Mesodermal cell (in vitro differentiated cells): Measurements from ENCODE around the gene MTTP.

Source experiments
- H3K27ac ChIP-seq: 2 replicates; pipeline ENCODE4 v1.7.0; 2013; ENCODE audit warnings: mild to moderate bottlenecking, low read depth, low read length, moderate library complexity; ENCODE audit not compliant: severe bottlenecking
- H3K36me3 ChIP-seq: 2 replicates; pipeline ENCODE4 v1.7.1; 2013; ENCODE audit warnings: mild to moderate bottlenecking, low read length, moderate library complexity; ENCODE audit not compliant: control insufficient read depth, insufficient read depth
- H3K4me1 ChIP-seq: one replicate; pipeline ENCODE4 v1.7.1; 2013; ENCODE audit warnings: mild to moderate bottlenecking, low read length; ENCODE audit not compliant: insufficient read depth, control insufficient read depth, poor library complexity, severe bottlenecking
- H3K4me3 ChIP-seq: 2 replicates; pipeline ENCODE4 v1.7.0; 2013; ENCODE audit warnings: low read length, control low read depth, mild to moderate bottlenecking; ENCODE audit not compliant: insufficient read depth, poor library complexity, severe bottlenecking; ENCODE audit errors: extremely low read depth
- H3K9me3 ChIP-seq: 2 replicates; pipeline ENCODE4 v1.7.1; 2013; ENCODE audit warnings: mild to moderate bottlenecking, low read length, moderate library complexity; ENCODE audit not compliant: control insufficient read depth
- whole genome bisulfite sequencing, 2 experiments: methylation state at CpG; one replicate each; pipeline ENCODE4 v1.1.5; 2013; ENCODE audit warnings: missing lambda C conversion rate in 2 of 2; ENCODE audit not compliant: insufficient coverage in 2 of 2; 5-methylcytosine and 5-hydroxymethylcytosine counted together

Gene MTTP

DNA sequence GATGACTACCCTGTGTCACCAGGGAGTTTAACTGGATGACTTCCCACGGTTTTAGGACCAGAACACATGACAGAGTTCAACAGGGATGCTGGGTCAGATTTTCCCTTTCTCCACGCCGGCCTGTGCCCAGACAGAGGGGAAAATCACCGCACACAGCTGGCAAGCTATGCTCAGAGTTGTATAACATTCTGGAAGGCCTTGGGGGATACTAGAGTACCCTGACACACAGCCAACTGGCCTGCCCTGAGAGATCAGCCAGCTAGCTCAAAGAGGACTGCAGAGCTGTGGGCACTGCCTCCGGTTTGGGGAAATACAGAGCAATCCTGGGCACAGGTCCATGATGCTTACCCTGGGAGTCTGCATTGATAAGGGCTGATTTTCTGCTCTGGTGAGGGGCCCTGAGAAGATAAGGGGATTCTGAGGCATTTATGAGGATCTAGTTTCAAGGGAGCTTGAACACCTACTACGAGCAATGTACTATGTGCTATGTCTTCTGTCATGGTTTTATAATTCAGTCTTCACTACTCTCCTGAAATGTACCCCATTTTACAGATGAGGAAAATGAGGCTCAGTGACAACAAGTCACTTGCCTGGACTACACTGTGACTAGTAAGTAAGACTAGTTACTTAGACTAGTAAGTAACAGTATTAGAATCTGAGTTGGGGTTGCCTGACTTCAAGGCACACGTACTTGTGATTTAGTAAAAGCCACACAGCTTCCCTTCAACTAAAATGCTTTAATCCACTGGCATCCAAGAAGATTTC, 68.3 kb downstream of the MTTP start:
- Histone ChIP-seq H3K9me3 (no peaks in the 10 kb centered on the region), H3K27ac (peak overlapping the region; percentile 17), H3K36me3 (no peaks in the 10 kb centered on the region), H3K4me3 (no peak overlapping the region), H3K4me1 (no peaks in the 10 kb centered on the region)
- WGBS, 2 experiments = 80 to 86% methylated on average over 4 to 5 of the region's 7 CpGs

DNA sequence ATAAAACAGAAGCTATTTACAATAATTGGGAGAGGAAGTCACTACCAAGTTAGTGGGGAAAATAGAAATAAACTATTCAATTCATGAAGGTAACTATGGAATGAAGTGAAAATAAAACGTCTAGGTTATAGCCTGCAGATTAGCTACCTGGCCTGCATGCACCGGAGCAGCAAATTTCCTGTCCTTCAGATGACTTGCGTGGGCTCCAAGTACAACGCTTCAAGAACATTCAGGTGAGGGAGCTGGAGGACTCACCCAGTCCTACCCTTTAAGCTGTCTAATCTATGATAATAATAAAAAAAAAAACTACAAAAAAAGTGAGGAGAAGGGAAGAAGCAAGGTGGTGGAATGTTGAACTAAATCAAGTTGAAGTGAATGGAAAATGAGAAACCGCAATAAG, 69.8 kb downstream of the MTTP start:
- no peaks in the 10 kb centered on the region for H3K9me3 ChIP-seq
- no peak overlapping the region for H3K27ac ChIP-seq
- H3K4me3 ChIP-seq = no peak overlapping the region
- H3K4me1 ChIP-seq = no peaks in the 10 kb centered on the region
- no peaks in the 10 kb centered on the region for H3K36me3 ChIP-seq
- WGBS, 2 experiments = 29 to 52% methylated on average over 1 to 4 of the region's 5 CpGs

DNA sequence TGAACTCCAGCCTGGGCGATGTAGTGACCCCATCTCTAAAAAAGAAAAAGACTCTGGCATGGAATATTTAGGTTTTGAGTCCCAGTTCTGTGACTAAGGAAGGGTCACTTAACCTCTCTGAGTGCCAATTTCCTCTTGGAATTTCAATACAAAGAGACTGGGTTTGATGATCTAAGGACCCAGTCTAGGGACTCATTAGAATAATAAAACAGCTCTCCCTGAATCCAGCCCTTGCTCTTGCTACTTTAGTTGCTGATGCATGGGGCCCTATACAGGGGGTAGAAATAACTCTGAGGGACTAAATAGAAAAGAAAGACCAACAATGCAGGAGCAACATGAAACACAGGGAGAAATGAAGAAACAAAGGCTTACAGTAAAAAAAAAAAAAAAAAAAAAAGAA, 70.4 kb downstream of the MTTP start:
- Histone ChIP-seq H3K27ac (no peak overlapping the region), H3K36me3 (no peaks in the 10 kb centered on the region), H3K9me3 (no peaks in the 10 kb centered on the region), H3K4me1 (no peaks in the 10 kb centered on the region), H3K4me3 (no peak overlapping the region)
- WGBS, 2 experiments = no CpG with 5 or more reads among the region's 1 CpG

DNA sequence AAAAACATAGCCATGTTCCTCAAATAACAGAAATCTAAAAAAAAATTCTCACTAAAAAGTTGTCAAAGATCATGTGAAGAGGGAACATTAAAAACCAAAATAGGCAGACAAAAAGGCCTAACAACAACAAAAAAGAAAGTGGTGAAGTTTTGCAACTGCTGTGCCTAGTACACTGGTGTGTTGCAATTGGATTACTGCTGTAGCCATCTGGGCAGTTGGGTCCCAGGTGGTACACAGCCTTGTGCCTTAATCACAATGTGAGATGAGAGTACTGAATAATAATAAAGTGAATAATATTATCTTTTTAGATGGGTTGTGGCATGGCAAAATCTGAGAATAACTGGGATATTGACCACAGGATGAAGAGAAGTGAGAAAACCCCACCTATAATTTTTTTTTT, 71.0 kb downstream of the MTTP start:
- H3K27ac ChIP-seq = no peak overlapping the region
- H3K36me3 ChIP-seq = no peaks in the 10 kb centered on the region
- H3K4me3 ChIP-seq = no peak overlapping the region
- no peaks in the 10 kb centered on the region for H3K4me1 ChIP-seq
- no peaks in the 10 kb centered on the region for H3K9me3 ChIP-seq

DNA sequence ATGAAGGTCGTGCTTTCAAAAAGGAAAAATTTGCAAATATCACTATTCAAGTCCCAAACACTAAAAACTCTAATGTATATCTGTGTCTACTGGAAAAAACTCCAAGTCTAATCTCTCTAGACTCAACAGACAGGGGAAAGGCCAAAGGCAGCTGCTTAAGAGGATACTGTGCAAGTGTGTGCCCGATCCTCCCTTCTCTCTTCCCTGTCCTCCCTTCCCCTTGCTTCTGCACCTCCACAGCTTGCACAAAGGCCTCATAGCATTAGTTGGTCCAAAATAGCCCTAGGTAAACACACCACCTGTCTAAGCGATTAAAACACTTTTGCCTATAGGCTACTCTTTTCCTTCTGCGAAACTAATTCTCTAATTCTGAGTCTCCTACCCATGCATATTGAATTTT, 72.4 kb downstream of the MTTP start:
- no peaks in the 10 kb centered on the region for H3K9me3 ChIP-seq
- 83 to 95% methylated on average over 2 to 3 of the region's 4 CpGs for WGBS, 2 experiments
- no peak overlapping the region for H3K4me3 ChIP-seq

DNA sequence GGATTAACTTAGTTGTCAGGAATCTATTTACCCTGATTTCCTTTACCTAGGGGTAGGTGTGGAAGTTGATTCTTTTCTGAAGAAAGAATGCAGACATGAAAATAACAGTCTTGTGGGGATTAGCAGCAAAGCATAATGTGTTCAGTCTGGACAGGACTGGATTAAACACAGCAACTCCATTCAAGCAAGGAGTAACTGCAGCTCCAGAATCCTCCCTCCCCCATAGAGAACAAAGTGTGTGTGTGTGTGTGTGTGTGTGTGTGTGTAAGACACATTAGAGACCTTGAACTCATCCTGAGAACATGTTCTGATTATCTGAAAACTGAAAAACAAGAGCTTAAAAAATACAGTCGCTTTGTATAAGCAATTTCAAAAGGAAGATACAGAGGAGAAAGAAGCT, 73.7 kb downstream of the MTTP start:
- H3K36me3 ChIP-seq = no peaks in the 10 kb centered on the region
- 100% methylated on average over 1 of the region's 1 CpG; no CpG with 5 or more reads in 1 of the 2 experiments for WGBS, 2 experiments
- no peaks in the 10 kb centered on the region for H3K4me1 ChIP-seq
- H3K4me3 ChIP-seq = no peak overlapping the region
- H3K9me3 ChIP-seq = no peaks in the 10 kb centered on the region
- no peak overlapping the region for H3K27ac ChIP-seq

More for the DNA sequence above, 72.4 kb downstream of the MTTP start:
- no peak overlapping the region for H3K27ac ChIP-seq
- H3K4me1 ChIP-seq = no peaks in the 10 kb centered on the region
- H3K36me3 ChIP-seq = no peaks in the 10 kb centered on the region

DNA sequence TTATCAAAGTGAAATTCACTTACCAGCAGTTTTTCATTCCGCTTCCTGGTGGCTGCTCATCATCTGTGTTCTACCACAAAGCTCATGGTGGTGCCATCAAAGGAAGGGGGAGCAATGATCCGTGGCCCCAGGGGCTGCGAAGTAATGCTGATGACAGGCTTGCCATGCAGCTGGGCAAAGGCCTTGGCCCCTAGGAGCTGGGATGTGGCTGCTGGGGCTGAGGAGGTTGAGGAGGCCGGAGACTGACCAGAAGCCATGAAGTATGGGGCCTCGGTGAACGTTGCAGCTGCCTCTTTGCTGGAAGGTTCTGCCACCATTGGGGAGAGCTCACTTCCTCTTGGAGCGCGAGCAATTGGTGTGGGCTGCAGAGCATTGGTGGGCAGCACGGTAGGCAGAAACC, 74.6 kb downstream of the MTTP start:
- Histone ChIP-seq H3K4me3 (no peak overlapping the region), H3K9me3 (no peaks in the 10 kb centered on the region)
- WGBS, 2 experiments = 88 to 93% methylated on average over 7 to 9 of the region's 9 CpGs

DNA sequence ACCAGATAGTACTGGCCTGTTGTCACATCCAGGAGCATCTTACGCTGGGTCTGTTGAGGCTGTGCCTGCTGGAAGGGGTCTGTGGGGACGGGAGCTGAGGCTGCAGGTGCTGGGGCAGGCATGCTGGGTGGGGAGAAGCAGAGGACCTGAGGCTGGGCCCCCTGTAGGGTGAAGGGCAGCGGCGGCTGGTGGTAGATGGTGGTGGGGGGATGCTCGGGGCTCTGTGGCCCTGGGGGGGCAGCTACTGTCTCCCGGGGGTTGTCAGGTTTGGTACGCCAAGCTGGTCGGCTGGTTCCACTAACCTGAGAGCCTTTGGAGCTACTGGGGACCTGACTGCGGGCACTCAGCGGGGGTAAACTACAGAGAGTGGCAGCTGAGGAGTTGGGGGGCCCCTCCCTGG, 75.2 kb downstream of the MTTP start:
- H3K27ac ChIP-seq = no peak overlapping the region
- no peaks in the 10 kb centered on the region for H3K4me1 ChIP-seq
- H3K4me3 ChIP-seq = no peak overlapping the region
- H3K9me3 ChIP-seq = no peaks in the 10 kb centered on the region
- H3K36me3 ChIP-seq = no peaks in the 10 kb centered on the region
- WGBS, 2 experiments = 86 to 95% methylated on average over 5 of the region's 10 CpGs

More for the DNA sequence above, 74.6 kb downstream of the MTTP start:
- Histone ChIP-seq H3K36me3 (no peaks in the 10 kb centered on the region), H3K4me1 (no peaks in the 10 kb centered on the region), H3K27ac (no peak overlapping the region)

DNA sequence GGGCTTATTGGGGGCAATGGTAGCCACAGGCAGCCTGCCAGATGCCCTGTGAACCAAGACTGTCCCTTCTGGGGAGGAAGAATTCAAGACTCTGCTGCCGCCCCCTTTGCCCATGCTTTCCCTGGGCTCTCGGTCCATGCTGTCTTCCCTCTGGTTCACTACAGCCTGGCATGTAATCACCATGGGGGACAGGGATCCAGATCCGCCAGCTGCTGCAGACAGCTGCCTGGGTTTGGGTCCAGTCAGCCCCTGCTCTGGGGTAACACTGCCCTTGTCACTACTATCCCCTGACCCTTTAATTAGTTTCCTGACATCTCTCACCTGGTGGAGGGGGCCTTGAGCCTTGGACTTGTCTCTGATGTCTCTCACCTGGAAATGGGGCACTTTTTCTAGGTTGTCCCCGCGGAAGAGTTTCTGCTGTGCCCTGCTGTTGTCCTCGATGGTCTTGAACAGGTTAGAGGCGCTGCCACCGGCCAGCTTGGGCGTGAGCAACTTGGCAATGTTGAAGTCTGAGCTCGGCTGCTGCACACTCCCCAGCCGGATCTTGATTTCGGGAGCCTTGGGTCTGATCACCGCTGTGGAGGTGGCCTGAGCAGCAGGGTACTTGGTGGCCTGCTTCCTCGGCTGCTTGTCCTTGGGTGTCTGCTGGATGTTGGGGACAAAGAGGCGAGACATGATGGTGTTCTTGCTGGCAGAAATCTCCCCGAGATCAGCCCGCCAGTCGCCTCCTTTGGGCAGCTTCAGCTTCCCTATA, 76.6 kb downstream of the MTTP start:
- Histone ChIP-seq H3K4me3 (no peak overlapping the region), H3K9me3 (no peaks in the 10 kb centered on the region), H3K36me3 (no peaks in the 10 kb centered on the region), H3K27ac (no peak overlapping the region), H3K4me1 (no peaks in the 10 kb centered on the region)
- WGBS, 2 experiments = 93 to 96% methylated on average over 13 to 18 of the region's 18 CpGs

DNA sequence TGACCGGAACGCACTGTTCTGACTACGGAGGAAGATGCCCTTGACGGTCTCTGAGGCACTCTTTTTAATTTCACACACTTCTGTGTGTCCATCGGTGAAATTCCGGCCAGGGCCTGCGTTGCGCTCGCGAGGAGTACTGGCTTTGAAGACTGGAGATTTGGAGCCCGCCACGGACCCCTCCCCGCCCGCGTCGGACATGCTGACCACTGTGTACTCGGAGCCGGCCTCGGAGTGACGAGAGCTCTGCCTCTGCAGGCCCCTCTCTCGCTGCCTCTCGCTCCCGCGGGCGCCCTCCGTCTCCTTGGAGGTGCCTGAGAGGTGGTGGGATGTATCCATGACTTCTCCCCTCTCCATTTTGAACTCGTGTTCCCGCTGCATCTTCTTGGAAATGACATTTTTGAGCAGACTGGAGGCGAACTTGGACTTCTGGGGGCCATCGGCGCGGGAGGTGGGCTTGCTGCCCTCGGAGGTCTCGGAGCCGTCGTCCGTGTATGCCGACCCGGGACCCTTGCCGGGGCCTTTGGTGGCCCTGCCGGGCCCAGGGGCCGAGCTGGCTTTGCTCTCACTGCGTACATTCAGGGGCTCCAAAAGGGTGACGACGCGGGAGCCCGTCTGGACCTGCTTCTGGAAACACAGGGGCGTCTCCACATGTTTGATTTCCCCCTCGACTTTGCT, 77.3 kb downstream of the MTTP start:
- Histone ChIP-seq H3K4me1 (no peaks in the 10 kb centered on the region), H3K4me3 (no peak overlapping the region)
- WGBS, 2 experiments = 94 to 96% methylated on average over 45 to 46 of the region's 49 CpGs

More for the DNA sequence above, 77.3 kb downstream of the MTTP start:
- no peaks in the 10 kb centered on the region for H3K36me3 ChIP-seq
- H3K9me3 ChIP-seq = no peaks in the 10 kb centered on the region
- H3K27ac ChIP-seq = no peak overlapping the region
